GM19193 (cell line): Measurements from ENCODE around the gene DLG4.

Source experiments
- POLR2A ChIP-seq: IDR thresholded peaks from 4 replicates; pipeline ENCODE4 v1.6.1; 2011; ENCODE audit not compliant: insufficient read depth, insufficient read length; ENCODE audit errors: extremely low read depth

Gene DLG4

GRCh38 chr17:7192271-7192937, 27.2 kb downstream of the DLG4 start:
- no peak for TF ChIP-seq POLR2A

- TF ChIP-seq POLR2A, result no peak
Observed at GRCh38 chr17:7191571-7192270, 27.9 kb downstream of the DLG4 start.

GRCh38 chr17:7191069-7191468, 28.6 kb downstream of the DLG4 start:
- TF ChIP-seq POLR2A, result no peak

DNA sequence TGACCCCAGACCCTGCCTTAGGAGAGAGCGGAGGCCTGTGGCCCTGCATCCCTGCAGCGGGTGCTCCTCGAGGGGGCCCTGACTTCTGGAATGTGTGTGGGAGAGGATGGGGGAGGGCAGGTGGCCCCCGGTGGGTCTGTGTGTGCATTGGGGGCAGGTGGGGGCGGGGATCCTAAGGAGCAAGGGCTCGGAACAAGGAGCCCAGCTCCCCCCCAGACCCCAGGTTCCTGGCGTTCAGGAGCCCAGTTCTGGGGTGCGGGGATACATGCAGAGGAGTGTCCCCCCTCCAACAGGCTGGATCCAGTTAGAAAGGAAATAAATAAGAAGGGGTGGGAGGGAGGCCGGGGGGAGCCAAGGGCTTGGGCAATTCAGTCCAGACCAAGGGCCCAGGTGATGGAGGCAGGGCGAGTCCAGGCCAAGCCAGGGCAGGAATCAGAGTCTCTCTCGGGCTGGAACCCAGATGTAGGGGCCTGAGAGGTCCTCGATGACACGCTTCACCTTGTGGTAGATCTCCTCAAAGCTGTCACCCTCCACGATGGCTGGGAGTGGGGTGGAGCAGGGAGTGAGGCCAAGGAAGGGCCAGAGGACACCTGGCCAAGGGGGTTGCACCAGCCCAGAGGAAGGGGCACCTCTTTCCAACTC, 29.2 kb downstream of the DLG4 start:
- TF ChIP-seq POLR2A, result no peak

DNA sequence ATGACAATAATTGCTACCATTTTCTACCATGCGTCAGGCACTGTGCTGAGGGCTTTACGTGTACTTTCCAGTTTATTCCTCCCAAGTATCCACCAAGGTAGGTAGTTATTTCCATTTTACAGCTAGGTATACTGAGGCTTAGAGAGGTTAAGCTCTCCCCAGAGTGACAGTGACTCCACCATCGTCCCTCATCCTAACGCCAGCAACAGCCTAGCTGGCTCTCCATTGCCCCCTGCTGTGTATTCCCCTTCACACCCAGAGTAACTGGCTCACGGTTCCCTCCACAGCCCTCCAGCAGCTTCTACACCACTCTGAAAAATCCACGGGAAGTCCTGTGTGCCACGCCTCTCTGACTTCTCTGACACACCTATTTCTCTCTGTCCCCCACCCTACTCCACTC, 33.4 kb downstream of the DLG4 start:
- TF ChIP-seq POLR2A, result no peak

DNA sequence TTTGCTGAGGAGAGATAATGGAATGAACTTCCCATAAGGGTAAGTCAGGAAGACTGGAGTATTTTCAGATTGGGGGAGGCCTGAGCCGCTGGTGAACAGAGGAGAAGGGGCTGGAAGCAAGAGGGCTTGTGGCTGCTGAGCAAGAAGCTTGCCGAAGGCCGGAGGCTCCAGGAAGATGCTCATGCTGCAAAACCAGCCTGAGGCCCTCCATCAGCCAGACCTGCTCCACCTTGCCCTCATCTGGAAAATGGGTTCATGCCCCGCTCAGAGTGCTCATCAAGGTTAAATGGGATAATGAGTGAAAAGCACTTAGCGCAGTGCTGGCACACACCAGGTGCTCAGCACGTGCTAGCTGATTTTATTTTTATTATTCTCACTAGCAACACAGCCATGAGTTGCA, 35.0 kb downstream of the DLG4 start:
- no peak for TF ChIP-seq POLR2A

- TF ChIP-seq POLR2A, result no peak
Observed at GRCh38 chr17:7184091-7184488, 35.5 kb downstream of the DLG4 start.

DNA sequence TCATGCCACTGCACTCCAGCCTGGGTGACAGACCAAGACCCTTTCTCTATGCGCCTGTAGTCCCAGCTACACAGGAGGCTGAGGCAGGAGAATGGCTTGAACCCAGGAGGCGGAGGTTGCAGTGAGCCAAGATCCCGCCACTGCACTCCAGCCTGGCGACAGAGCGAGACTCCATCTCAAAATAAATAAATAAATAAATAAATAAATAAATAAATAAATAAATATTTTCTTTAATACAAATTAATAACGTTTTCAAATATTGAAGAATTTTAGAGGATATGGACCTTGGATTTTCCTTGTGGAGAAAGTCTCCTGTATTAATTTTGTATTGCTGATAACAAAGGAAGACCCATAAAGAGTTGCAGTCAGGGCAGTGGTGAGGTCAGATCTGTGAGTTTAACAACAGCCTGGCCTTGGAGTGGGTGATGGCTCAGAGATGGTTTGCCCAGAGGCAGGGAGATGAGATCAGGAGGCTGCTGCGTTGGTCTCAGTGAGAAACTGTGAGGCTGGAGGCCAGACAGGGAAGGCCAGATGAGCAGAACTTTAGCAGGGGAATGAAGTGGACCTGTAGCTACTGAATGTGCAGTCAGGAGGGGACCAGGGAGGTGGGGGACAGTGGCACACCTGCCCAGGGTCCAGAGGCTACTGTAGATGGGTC, 36.1 kb downstream of the DLG4 start:
- no peak for TF ChIP-seq POLR2A

- TF ChIP-seq POLR2A, result no peak
Observed at GRCh38 chr17:7179317-7180254, 40.0 kb downstream of the DLG4 start, which contains the start of gene ASGR1. TSS of gene ASGR1 (minus strand) at chr17:7179370. CDS start at chr17:7178563, 807 bp downstream.

GRCh38 chr17:7178973-7179316, 40.7 kb downstream of the DLG4 start:
- TF ChIP-seq POLR2A, result no peak

DNA sequence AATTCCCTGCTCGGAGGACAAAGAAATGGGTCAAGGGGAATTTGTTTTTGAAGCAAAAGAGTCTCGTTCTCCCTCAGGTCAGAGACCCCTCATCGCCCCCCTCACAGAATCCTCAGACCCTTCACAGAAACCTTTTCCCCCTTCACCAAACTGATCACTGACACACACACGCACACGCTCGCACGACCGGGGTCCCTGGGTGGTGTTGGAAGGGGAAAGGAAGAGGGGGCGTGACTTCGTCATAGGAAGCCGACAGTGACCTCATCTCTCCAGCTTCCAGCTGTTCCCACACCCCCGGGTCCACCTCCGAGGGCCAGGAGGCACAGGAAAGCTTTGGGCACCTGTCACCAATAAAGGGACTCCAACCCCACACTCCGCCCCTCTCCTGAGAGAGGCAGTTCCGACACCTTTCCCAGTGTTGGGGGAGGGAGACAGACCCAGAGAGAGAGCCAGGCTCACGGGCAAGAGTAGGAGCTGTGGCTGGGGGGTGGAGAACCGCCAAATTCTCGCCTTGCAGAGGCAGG, 41.6 kb downstream of the DLG4 start:
- TF ChIP-seq POLR2A, result no peak

- no peak for TF ChIP-seq POLR2A
Observed at GRCh38 chr17:7177191-7177953, 42.3 kb downstream of the DLG4 start.

DNA sequence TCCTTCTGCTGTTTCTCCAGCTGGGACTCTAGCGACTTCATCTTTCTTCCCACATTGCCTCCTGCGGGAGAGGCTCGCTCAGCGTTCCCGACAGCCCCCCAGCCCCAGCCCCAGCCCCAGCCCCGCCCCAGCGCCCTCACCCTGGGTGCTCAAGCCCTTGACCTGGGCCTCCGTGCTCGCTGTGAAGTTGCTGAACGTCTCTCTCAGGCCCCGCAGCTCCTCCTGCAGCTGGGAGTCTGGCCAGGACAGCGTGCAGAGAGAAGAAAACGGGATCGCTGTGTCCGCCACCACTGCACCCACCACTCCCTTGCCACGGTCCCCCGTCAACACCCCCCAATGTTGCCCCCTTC, 42.8 kb downstream of the DLG4 start:
- TF ChIP-seq POLR2A, result no peak
